Measurements from ENCODE around the gene WDR27. TPM values are rescaled to one million over a fixed set of nuclear protein-coding genes. Genes with fewer than 3 reads are reported as not detected.

Gene WDR27
- total RNA-seq, 2 experiments from 2014 or later, result 77.2 to 108 TPM

GRCh38 chr6:169632841-169633240, 69.0 kb downstream of the WDR27 start:
- no peak for DNase-seq (ENCODE audit: low spot score)
- ChIA-PET CTCF (ENCODE audit: unreplicated experiment) (no interaction called here), POLR2A (no interaction called here)
- Histone ChIP-seq H3K4me1 (ENCODE audit: insufficient read depth, low read length, poor library complexity, severe bottlenecking) (no peaks in the 10 kb centered on the region), H3K79me2 (ENCODE audit: insufficient read depth, low read depth, low read length) (no peaks in the 10 kb centered on the region), H3K27ac (ENCODE audit: low read depth, low read length, poor library complexity, severe bottlenecking) (no peak overlapping the region), H3K9me3 (ENCODE audit: low read length) (no peaks in the 10 kb centered on the region), H3K36me3 (ENCODE audit: insufficient read depth, low read length) (peaks cover 24% of the 10 kb centered on the region), H3K4me3 (ENCODE audit: low read depth, low read length, poor library complexity, severe bottlenecking) (no peak overlapping the region), H3K4me2 (ENCODE audit: low read length) (no peak overlapping the region), H2AFZ (ENCODE audit: low read length) (no peak overlapping the region), H3K9me2 (ENCODE audit: insufficient read depth, low read length) (no peaks in the 10 kb centered on the region), H4K20me1 (ENCODE audit: insufficient read depth, low read length) (no peaks in the 10 kb centered on the region)
- no TSS peak for BruUV-seq (replicated peaks)
- no peak for TF ChIP-seq EZH2phosphoT487 (IDR thresholded peaks at IDR 0.05; ENCODE audit: borderline replicate concordance, low read depth, low read length)
- TF ChIP-seq CTCF (conservative IDR thresholded peaks at IDR 0.05; ENCODE audit: low read length), result no peak
- intact Hi-C loops (cut with micrococcal nuclease; ENCODE audit: unreplicated experiment), result no loop called here

- BruUV-seq (replicated peaks), result no TSS peak
- Histone ChIP-seq H3K9me3 (ENCODE audit: low read length) (no peaks in the 10 kb centered on the region), H3K4me2 (ENCODE audit: low read length) (no peak overlapping the region), H2AFZ (ENCODE audit: low read length) (no peak overlapping the region), H3K9me2 (ENCODE audit: insufficient read depth, low read length) (no peaks in the 10 kb centered on the region), H3K4me1 (ENCODE audit: insufficient read depth, low read length, poor library complexity, severe bottlenecking) (no peaks in the 10 kb centered on the region), H3K36me3 (ENCODE audit: insufficient read depth, low read length) (peaks cover 28% of the 10 kb centered on the region), H4K20me1 (ENCODE audit: insufficient read depth, low read length) (no peaks in the 10 kb centered on the region), H3K27ac (ENCODE audit: low read depth, low read length, poor library complexity, severe bottlenecking) (no peak overlapping the region), H3K4me3 (ENCODE audit: low read depth, low read length, poor library complexity, severe bottlenecking) (no peak overlapping the region), H3K79me2 (ENCODE audit: insufficient read depth, low read depth, low read length) (no peaks in the 10 kb centered on the region)
- ChIA-PET POLR2A (no interaction called here), CTCF (ENCODE audit: unreplicated experiment) (no interaction called here)
- no peak for TF ChIP-seq CTCF (conservative IDR thresholded peaks at IDR 0.05; ENCODE audit: low read length)
- no peak for TF ChIP-seq EZH2phosphoT487 (IDR thresholded peaks at IDR 0.05; ENCODE audit: borderline replicate concordance, low read depth, low read length)
- DNase-seq (ENCODE audit: low spot score), result no peak
- intact Hi-C loops (cut with micrococcal nuclease; ENCODE audit: unreplicated experiment), result no loop called here
These were observed 72.6 kb downstream of the WDR27 start for GRCh38 chr6:169629256-169629655.

- POLR2A ChIA-PET, result interaction anchor here (0.7 kb wide), 1 partner anchor 119 kb away, joined by 3 read pairs; no protein-coding TSS in a partner anchor
- H2AFZ ChIP-seq (ENCODE audit: low read length), result no peak overlapping the region
- H3K9me3 ChIP-seq (ENCODE audit: low read length), result no peaks in the 10 kb centered on the region
- no peak overlapping the region for H3K4me3 ChIP-seq (ENCODE audit: low read depth, low read length, poor library complexity, severe bottlenecking)
- CTCF ChIA-PET (ENCODE audit: unreplicated experiment), result no interaction called here
- TF ChIP-seq CTCF (conservative IDR thresholded peaks at IDR 0.05; ENCODE audit: low read length), result no peak
- no peak for TF ChIP-seq EZH2phosphoT487 (IDR thresholded peaks at IDR 0.05; ENCODE audit: borderline replicate concordance, low read depth, low read length)
- intact Hi-C loops (cut with micrococcal nuclease; ENCODE audit: unreplicated experiment), result no loop called here
- H4K20me1 ChIP-seq (ENCODE audit: insufficient read depth, low read length), result no peaks in the 10 kb centered on the region
- peaks cover 24% of the 10 kb centered on the region for H3K36me3 ChIP-seq (ENCODE audit: insufficient read depth, low read length)
- H3K4me2 ChIP-seq (ENCODE audit: low read length), result no peak overlapping the region
- no TSS peak for BruUV-seq (replicated peaks)
- H3K9me2 ChIP-seq (ENCODE audit: insufficient read depth, low read length), result no peaks in the 10 kb centered on the region
- no peaks in the 10 kb centered on the region for H3K79me2 ChIP-seq (ENCODE audit: insufficient read depth, low read depth, low read length)
- no peaks in the 10 kb centered on the region for H3K4me1 ChIP-seq (ENCODE audit: insufficient read depth, low read length, poor library complexity, severe bottlenecking)
- H3K27ac ChIP-seq (ENCODE audit: low read depth, low read length, poor library complexity, severe bottlenecking), result no peak overlapping the region
- no peak for DNase-seq (ENCODE audit: low spot score)
These were observed 73.9 kb downstream of the WDR27 start for GRCh38 chr6:169627736-169628607.
